SK-N-SH treated with all-trans-retinoic acid at 6 μM for 48 hours (cell line): ENCODE data around the gene CMC4.

Source experiments
- ATAC-seq: fragments of 200-7000 bp; cut with Tn5 transposase; 3 replicates; pipeline ENCODE4 v1.9.1; 2020; ENCODE audit warnings: mild to moderate bottlenecking, moderate library complexity
- ARNTL ChIP-seq: fragments of 450-650 bp; formaldehyde crosslinking; IDR thresholded peaks from 2 replicates; pipeline ENCODE4 v1.5.0; 2020; ENCODE audit warnings: low read depth, mild to moderate bottlenecking, moderate library complexity, borderline replicate concordance
- BACH2 ChIP-seq: fragments of 250-450 bp; sonication (Bioruptor Pico); IDR thresholded peaks from 2 replicates; pipeline ENCODE4 v1.9.0; 2021; ENCODE audit warnings: mild to moderate bottlenecking, borderline replicate concordance
- CSDC2 ChIP-seq: fragments of 250-450 bp; sonication (Bioruptor Pico); IDR thresholded peaks from 2 replicates; pipeline ENCODE4 v1.5.0; 2020; ENCODE audit warnings: mild to moderate bottlenecking, moderate library complexity
- ESRRG ChIP-seq: fragments of 250-450 bp; sonication (Bioruptor Pico); IDR thresholded peaks from 2 replicates; pipeline ENCODE4 v1.6.1; 2021; ENCODE audit warnings: mild to moderate bottlenecking
- ISL1 ChIP-seq: fragments of 250-450 bp; sonication (Bioruptor Pico); IDR thresholded peaks from 2 replicates; pipeline ENCODE4 v2.1.2; 2022; ENCODE audit warnings: mild to moderate bottlenecking, moderate library complexity
- OSR1 ChIP-seq: fragments of 250-450 bp; sonication (Bioruptor Pico); IDR thresholded peaks from 2 replicates; pipeline ENCODE4 v1.8.0; 2022; ENCODE audit warnings: moderate library complexity, mild to moderate bottlenecking, inconsistent platforms
- PATZ1 ChIP-seq: fragments of 250-450 bp; sonication (Bioruptor Pico); IDR thresholded peaks from 2 replicates; pipeline ENCODE4 v1.8.0; 2020; ENCODE audit warnings: mild to moderate bottlenecking, moderate library complexity, borderline replicate concordance
- POU6F1 ChIP-seq: fragments of 250-450 bp; sonication (Bioruptor Pico); IDR thresholded peaks from 2 replicates; pipeline ENCODE4 v1.8.0; 2021; ENCODE audit warnings: low read depth, mild to moderate bottlenecking, moderate library complexity, borderline replicate concordance
- PPARA ChIP-seq: fragments of 250-450 bp; sonication (Bioruptor Pico); IDR thresholded peaks from 2 replicates; pipeline ENCODE4 v1.5.0; 2020; ENCODE audit warnings: mild to moderate bottlenecking, borderline replicate concordance
- RARB ChIP-seq: fragments of 250-450 bp; sonication (Bioruptor Pico); IDR thresholded peaks from 2 replicates; pipeline ENCODE4 v1.8.0; 2021; ENCODE audit warnings: mild to moderate bottlenecking, moderate library complexity
- SNAI2 ChIP-seq: fragments of 250-450 bp; sonication (Bioruptor Pico); IDR thresholded peaks from 2 replicates; pipeline ENCODE4 v1.5.0; 2020; ENCODE audit warnings: mild to moderate bottlenecking, moderate library complexity
- TCF4 ChIP-seq: fragments of 250-450 bp; sonication (Bioruptor Pico); IDR thresholded peaks from 2 replicates; pipeline ENCODE4 v1.8.0; 2021; ENCODE audit warnings: mild to moderate bottlenecking, moderate library complexity, borderline replicate concordance
- ZC3H10 ChIP-seq: fragments of 250-450 bp; sonication (Bioruptor Pico); IDR thresholded peaks from 2 replicates; pipeline ENCODE4 v1.5.1; 2021; ENCODE audit warnings: mild to moderate bottlenecking, moderate library complexity
- ZFP3 ChIP-seq: fragments of 250-450 bp; sonication (Bioruptor Pico); IDR thresholded peaks from 2 replicates; pipeline ENCODE4 v1.5.0; 2020; ENCODE audit warnings: mild to moderate bottlenecking, moderate library complexity
- ZFP30 ChIP-seq: fragments of 450-650 bp; formaldehyde crosslinking; IDR thresholded peaks from 2 replicates; pipeline ENCODE4 v1.5.0; 2022; ENCODE audit warnings: mild to moderate bottlenecking, moderate library complexity
- ZNF565 ChIP-seq: fragments of 450-650 bp; formaldehyde crosslinking; conservative IDR thresholded peaks from 2 replicates; pipeline ENCODE4 v1.5.0; 2020; ENCODE audit warnings: low read depth, mild to moderate bottlenecking, moderate library complexity
- ZNF70 ChIP-seq: fragments of 450-650 bp; formaldehyde crosslinking; IDR thresholded peaks from 2 replicates; pipeline ENCODE4 v1.5.0; 2020; ENCODE audit warnings: mild to moderate bottlenecking, moderate library complexity
- ZNF8 ChIP-seq: fragments of 450-650 bp; formaldehyde crosslinking; IDR thresholded peaks from 2 replicates; pipeline ENCODE4 v1.5.0; 2020; ENCODE audit warnings: mild to moderate bottlenecking, moderate library complexity
- TF ChIP-seq, protein P1 (sequence below): fragments of 250-450 bp; sonication (Bioruptor Pico); IDR thresholded peaks from 2 replicates; pipeline ENCODE4 v1.5.0; 2020; ENCODE audit warnings: mild to moderate bottlenecking, moderate library complexity
- TF ChIP-seq, protein P2 (sequence below): fragments of 250-450 bp; sonication (Bioruptor Pico); IDR thresholded peaks from 2 replicates; pipeline ENCODE4 v1.5.1; 2021; ENCODE audit warnings: mild to moderate bottlenecking, moderate library complexity

Gene CMC4

GRCh38 chrX:155086961-155087735, 16.2 kb upstream of the CMC4 start (continued):
- no peak for TF ChIP-seq PATZ1 (CRISPR knock-in tag)
- TF ChIP-seq ZNF565 (CRISPR knock-in tag), result no peak
- TF ChIP-seq, all 23 proteins: peak for 0

GRCh38 chrX:155086202-155086840, 15.4 kb upstream of the CMC4 start:
- ATAC-seq, result peak; percentile 81
- TF ChIP-seq OSR1 (CRISPR knock-in tag) (no peak), ZFP3 (CRISPR knock-in tag) (no peak), ESRRG (CRISPR knock-in tag) (no peak), TCF4 (CRISPR knock-in tag) (no peak), ISL1 (CRISPR knock-in tag) (no peak), CSDC2 (CRISPR knock-in tag) (no peak), ARNTL (CRISPR knock-in tag) (no peak), SNAI2 (CRISPR knock-in tag) (no peak), RARB (CRISPR knock-in tag) (no peak), ZFP30 (CRISPR knock-in tag) (no peak), ZC3H10 (CRISPR knock-in tag) (no peak)
- TF ChIP-seq, protein P1, sequence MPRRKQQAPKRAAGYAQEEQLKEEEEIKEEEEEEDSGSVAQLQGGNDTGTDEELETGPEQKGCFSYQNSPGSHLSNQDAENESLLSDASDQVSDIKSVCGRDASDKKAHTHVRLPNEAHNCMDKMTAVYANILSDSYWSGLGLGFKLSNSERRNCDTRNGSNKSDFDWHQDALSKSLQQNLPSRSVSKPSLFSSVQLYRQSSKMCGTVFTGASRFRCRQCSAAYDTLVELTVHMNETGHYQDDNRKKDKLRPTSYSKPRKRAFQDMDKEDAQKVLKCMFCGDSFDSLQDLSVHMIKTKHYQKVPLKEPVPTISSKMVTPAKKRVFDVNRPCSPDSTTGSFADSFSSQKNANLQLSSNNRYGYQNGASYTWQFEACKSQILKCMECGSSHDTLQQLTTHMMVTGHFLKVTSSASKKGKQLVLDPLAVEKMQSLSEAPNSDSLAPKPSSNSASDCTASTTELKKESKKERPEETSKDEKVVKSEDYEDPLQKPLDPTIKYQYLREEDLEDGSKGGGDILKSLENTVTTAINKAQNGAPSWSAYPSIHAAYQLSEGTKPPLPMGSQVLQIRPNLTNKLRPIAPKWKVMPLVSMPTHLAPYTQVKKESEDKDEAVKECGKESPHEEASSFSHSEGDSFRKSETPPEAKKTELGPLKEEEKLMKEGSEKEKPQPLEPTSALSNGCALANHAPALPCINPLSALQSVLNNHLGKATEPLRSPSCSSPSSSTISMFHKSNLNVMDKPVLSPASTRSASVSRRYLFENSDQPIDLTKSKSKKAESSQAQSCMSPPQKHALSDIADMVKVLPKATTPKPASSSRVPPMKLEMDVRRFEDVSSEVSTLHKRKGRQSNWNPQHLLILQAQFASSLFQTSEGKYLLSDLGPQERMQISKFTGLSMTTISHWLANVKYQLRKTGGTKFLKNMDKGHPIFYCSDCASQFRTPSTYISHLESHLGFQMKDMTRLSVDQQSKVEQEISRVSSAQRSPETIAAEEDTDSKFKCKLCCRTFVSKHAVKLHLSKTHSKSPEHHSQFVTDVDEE (CRISPR knock-in tag), result no peak
- TF ChIP-seq, protein P2, sequence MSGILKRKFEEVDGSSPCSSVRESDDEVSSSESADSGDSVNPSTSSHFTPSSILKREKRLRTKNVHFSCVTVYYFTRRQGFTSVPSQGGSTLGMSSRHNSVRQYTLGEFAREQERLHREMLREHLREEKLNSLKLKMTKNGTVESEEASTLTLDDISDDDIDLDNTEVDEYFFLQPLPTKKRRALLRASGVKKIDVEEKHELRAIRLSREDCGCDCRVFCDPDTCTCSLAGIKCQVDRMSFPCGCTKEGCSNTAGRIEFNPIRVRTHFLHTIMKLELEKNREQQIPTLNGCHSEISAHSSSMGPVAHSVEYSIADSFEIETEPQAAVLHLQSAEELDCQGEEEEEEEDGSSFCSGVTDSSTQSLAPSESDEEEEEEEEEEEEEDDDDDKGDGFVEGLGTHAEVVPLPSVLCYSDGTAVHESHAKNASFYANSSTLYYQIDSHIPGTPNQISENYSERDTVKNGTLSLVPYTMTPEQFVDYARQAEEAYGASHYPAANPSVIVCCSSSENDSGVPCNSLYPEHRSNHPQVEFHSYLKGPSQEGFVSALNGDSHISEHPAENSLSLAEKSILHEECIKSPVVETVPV (CRISPR knock-in tag), result no peak

DNA sequence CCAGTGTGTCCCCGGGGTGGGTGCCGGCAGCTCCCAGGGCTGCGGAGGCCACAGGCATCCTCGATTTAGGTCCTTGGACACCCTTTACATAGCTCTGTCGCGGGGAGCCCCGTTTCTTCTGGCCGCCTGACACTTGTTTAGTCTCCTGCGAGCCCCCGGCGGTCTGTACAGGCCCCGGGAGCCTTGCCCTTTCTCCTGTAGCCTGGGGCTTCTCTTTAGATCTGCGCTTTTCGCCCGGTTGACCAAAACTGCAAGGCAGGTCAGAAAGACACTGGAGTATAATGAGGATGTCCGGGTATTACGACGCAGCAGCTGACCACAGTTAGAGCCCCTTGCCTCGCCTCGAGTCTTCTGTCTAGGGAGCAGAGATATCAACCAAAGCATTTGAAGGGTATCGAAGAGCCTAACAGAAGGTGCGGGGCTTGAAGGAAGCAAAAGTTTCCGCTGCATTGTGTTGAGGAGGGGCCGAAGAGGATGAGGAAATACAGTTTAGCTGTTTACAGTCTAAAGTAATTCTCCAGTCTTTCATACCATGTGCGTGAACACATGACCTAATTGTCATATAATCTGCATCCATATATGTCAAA, 851 bp upstream of the CMC4 start:
- peak; percentile 19 for ATAC-seq
- no peak for TF ChIP-seq ZC3H10 (CRISPR knock-in tag)
- no peak for TF ChIP-seq PATZ1 (CRISPR knock-in tag)
- TF ChIP-seq OSR1 (CRISPR knock-in tag), result no peak
- no peak for TF ChIP-seq BACH2 (CRISPR knock-in tag)
- no peak for TF ChIP-seq ESRRG (CRISPR knock-in tag)
- no peak for TF ChIP-seq POU6F1 (CRISPR knock-in tag)
- TF ChIP-seq ZFP3 (CRISPR knock-in tag), result no peak
- TF ChIP-seq RARB (CRISPR knock-in tag), result no peak
- no peak for TF ChIP-seq ZNF70 (CRISPR knock-in tag)
- TF ChIP-seq ISL1 (CRISPR knock-in tag), result no peak
- TF ChIP-seq PPARA, result no peak
- TF ChIP-seq ZNF565 (CRISPR knock-in tag), result no peak
- TF ChIP-seq, protein P2 (CRISPR knock-in tag), result no peak
- TF ChIP-seq ZFP30 (CRISPR knock-in tag), result no peak
- TF ChIP-seq TCF4 (CRISPR knock-in tag), result no peak
- no peak for TF ChIP-seq ZNF8 (CRISPR knock-in tag)
- no peak for TF ChIP-seq CSDC2 (CRISPR knock-in tag)
- TF ChIP-seq, protein P1 (CRISPR knock-in tag), result no peak
